Trophoblast cell (in vitro differentiated cells and primary cell): Measurements from ENCODE around the gene MYOCD.
A peak's percentile ranks its signal among the peaks of the same experiment; 100 is the strongest.

Experiments used
- DNase-seq, 2 donors: peaks; one replicate each; pipeline ENCODE4 v3.0.0-alpha.2; 2016
- H2AFZ ChIP-seq: 2 replicates; pipeline ENCODE4 v1.6.1; 2013; ENCODE audit warnings: low read length, moderate library complexity, mild to moderate bottlenecking; ENCODE audit not compliant: insufficient read depth, poor library complexity
- H2AK5ac ChIP-seq: 2 replicates; pipeline ENCODE4 v1.6.1; 2013; ENCODE audit warnings: mild to moderate bottlenecking, low read length
- H2BK120ac ChIP-seq: 2 replicates; pipeline ENCODE4 v1.6.1; 2013; ENCODE audit warnings: low read length, mild to moderate bottlenecking, moderate library complexity; ENCODE audit not compliant: insufficient read depth, poor library complexity
- H2BK12ac ChIP-seq: 2 replicates; pipeline ENCODE4 v1.6.1; 2013; ENCODE audit warnings: mild to moderate bottlenecking, low read length, moderate library complexity
- H2BK5ac ChIP-seq: 2 replicates; pipeline ENCODE4 v1.6.1; 2013; ENCODE audit warnings: low read length, low read depth, moderate library complexity, mild to moderate bottlenecking; ENCODE audit not compliant: poor library complexity
- H3K14ac ChIP-seq: 2 replicates; pipeline ENCODE4 v1.6.1; 2013; ENCODE audit warnings: mild to moderate bottlenecking, low read length
- H3K18ac ChIP-seq: 2 replicates; pipeline ENCODE4 v1.6.1; 2013; ENCODE audit warnings: mild to moderate bottlenecking, low read length
- H3K23ac ChIP-seq: 2 replicates; pipeline ENCODE4 v1.6.1; 2013; ENCODE audit warnings: low read length
- H3K27ac ChIP-seq: 2 replicates; pipeline ENCODE4 v1.5.1; 2013; ENCODE audit warnings: low read depth, mild to moderate bottlenecking, inconsistent platforms, low read length, moderate library complexity
- H3K27me3 ChIP-seq: 2 replicates; pipeline ENCODE4 v1.6.1; 2013; ENCODE audit warnings: inconsistent platforms, mild to moderate bottlenecking, low read length, moderate library complexity; ENCODE audit not compliant: insufficient read depth
- H3K36me3 ChIP-seq, 2 experiments: 1 replicate in 1 of 2; 2 replicates in 1 of 2; pipeline ENCODE4 v1.6.1; 2013; ENCODE audit warnings: low read length in 2 of 2, mild to moderate bottlenecking in 2 of 2, moderate library complexity in 1 of 2; ENCODE audit not compliant: insufficient read depth in 2 of 2, control insufficient read depth in 1 of 2
- H3K4ac ChIP-seq: 2 replicates; pipeline ENCODE4 v1.6.1; 2013; ENCODE audit warnings: low read depth, mild to moderate bottlenecking, low read length, moderate library complexity
- H3K4me1 ChIP-seq, 2 experiments: 1 replicate in 1 of 2; 2 replicates in 1 of 2; pipeline ENCODE4 v1.6.1; 2013; ENCODE audit warnings: low read length in 2 of 2, mild to moderate bottlenecking in 2 of 2, moderate library complexity in 1 of 2; ENCODE audit not compliant: insufficient read depth in 2 of 2, control insufficient read depth in 1 of 2
- H3K4me2 ChIP-seq: 2 replicates; pipeline ENCODE4 v1.6.1; 2013; ENCODE audit warnings: inconsistent platforms, mild to moderate bottlenecking, low read length, moderate library complexity
- H3K4me3 ChIP-seq: 2 replicates; pipeline ENCODE4 v1.5.1; 2013; ENCODE audit warnings: mild to moderate bottlenecking, low read depth, low read length, inconsistent platforms
- H3K79me1 ChIP-seq: one replicate; pipeline ENCODE4 v1.6.1; 2013; ENCODE audit warnings: low read length
- H3K79me2 ChIP-seq: 2 replicates; pipeline ENCODE4 v1.6.1; 2013; ENCODE audit warnings: low read length, mild to moderate bottlenecking; ENCODE audit not compliant: control insufficient read depth, insufficient read depth, poor library complexity
- H3K9ac ChIP-seq: 2 replicates; pipeline ENCODE4 v1.6.1; 2013; ENCODE audit warnings: mild to moderate bottlenecking, low read length
- H3K9me3 ChIP-seq: 2 replicates; pipeline ENCODE4 v1.6.1; 2013; ENCODE audit warnings: low read depth, mild to moderate bottlenecking, control low read depth, inconsistent platforms, low read length; ENCODE audit not compliant: insufficient read depth
- H4K12ac ChIP-seq: 2 replicates; pipeline ENCODE4 v1.6.1; 2013; ENCODE audit warnings: low read depth, mild to moderate bottlenecking, low read length, moderate library complexity
- H4K8ac ChIP-seq: 2 replicates; pipeline ENCODE4 v1.6.1; 2013; ENCODE audit warnings: low read depth, mild to moderate bottlenecking, low read length, moderate library complexity
- H4K91ac ChIP-seq: one replicate; pipeline ENCODE4 v1.6.1; 2013; ENCODE audit warnings: low read depth, mild to moderate bottlenecking, low read length, moderate library complexity
- WGBS: extraction: QIAGEN DNeasy Blood & Tissue Kit; methylation state at CpG from one replicate; pipeline ENCODE4 v1.1.7; 2013; ENCODE audit warnings: missing lambda C conversion rate; ENCODE audit not compliant: insufficient read length, insufficient coverage; ENCODE audit errors: extremely low coverage; 5-methylcytosine and 5-hydroxymethylcytosine counted together

Gene MYOCD

GRCh38 chr17:12734926-12735325, 69.2 kb downstream of the MYOCD start:
- Histone ChIP-seq H2BK120ac (no peak overlapping the region), H3K79me1 (peaks cover 25% of the 10 kb centered on the region), H3K27me3 (no peaks in the 10 kb centered on the region), H2BK12ac (no peak overlapping the region), H3K9ac (peak overlapping the region; percentile 2), H4K12ac (no peak overlapping the region), H3K36me3 (peaks cover 0 to 8% of the 10 kb centered on the region in 2 experiments), H3K4me1 (peaks cover 21 to 25% of the 10 kb centered on the region in 2 experiments), H3K4ac (no peak overlapping the region), H3K4me2 (no peak overlapping the region), H3K9me3 (no peaks in the 10 kb centered on the region), H4K91ac (peak overlapping the region; percentile 50), H3K14ac (no peak overlapping the region), H3K27ac (no peak overlapping the region), H3K4me3 (no peak overlapping the region), H2AK5ac (no peak overlapping the region), H4K8ac (no peak overlapping the region), H3K18ac (no peak overlapping the region), H2BK5ac (no peak overlapping the region), H3K79me2 (peaks cover 3% of the 10 kb centered on the region), H3K23ac (no peak overlapping the region), H2AFZ (no peak overlapping the region)
- no CpG with 5 or more reads among the region's 7 CpGs for WGBS
- no peak for DNase-seq

GRCh38 chr17:12735517-12735916, 69.8 kb downstream of the MYOCD start:
- peaks cover 3% of the 10 kb centered on the region for H3K79me2 ChIP-seq
- H3K4ac ChIP-seq: no peak overlapping the region
- no CpG with 5 or more reads among the region's 8 CpGs for WGBS
- H3K9ac ChIP-seq: no peak overlapping the region
- H3K27me3 ChIP-seq: no peaks in the 10 kb centered on the region
- H3K4me1 ChIP-seq: peaks cover 20 to 24% of the 10 kb centered on the region in 2 experiments
- peak overlapping the region; percentile 54 for H2BK12ac ChIP-seq
- DNase-seq: no peak
- no peak overlapping the region for H4K12ac ChIP-seq
- H2AK5ac ChIP-seq: peak overlapping the region; percentile 52
- no peak overlapping the region for H3K23ac ChIP-seq
- H2BK120ac ChIP-seq: no peak overlapping the region
- H3K27ac ChIP-seq: no peak overlapping the region
- no peak overlapping the region for H3K18ac ChIP-seq
- H3K79me1 ChIP-seq: peaks cover 23% of the 10 kb centered on the region
- H3K9me3 ChIP-seq: no peaks in the 10 kb centered on the region
- H3K4me3 ChIP-seq: no peak overlapping the region
- no peak overlapping the region for H2BK5ac ChIP-seq
- H3K14ac ChIP-seq: no peak overlapping the region
- no peak overlapping the region for H3K4me2 ChIP-seq
- H3K36me3 ChIP-seq: peaks cover 0 to 8% of the 10 kb centered on the region in 2 experiments
- H4K8ac ChIP-seq: no peak overlapping the region
- no peak overlapping the region for H2AFZ ChIP-seq
- H4K91ac ChIP-seq: no peak overlapping the region

GRCh38 chr17:12736526-12736925, 70.8 kb downstream of the MYOCD start:
- peak overlapping the region; percentile 75 for H4K91ac ChIP-seq
- peak overlapping the region; percentile 50 for H2AK5ac ChIP-seq
- no peak overlapping the region for H4K8ac ChIP-seq
- H4K12ac ChIP-seq: no peak overlapping the region
- H2BK12ac ChIP-seq: no peak overlapping the region
- H3K27ac ChIP-seq: no peak overlapping the region
- no peak overlapping the region for H3K9ac ChIP-seq
- no CpG with 5 or more reads among the region's 4 CpGs for WGBS
- H3K79me2 ChIP-seq: peaks cover 3% of the 10 kb centered on the region
- no peak overlapping the region for H3K4me2 ChIP-seq
- H3K14ac ChIP-seq: no peak overlapping the region
- no peak overlapping the region for H3K4ac ChIP-seq
- H2BK120ac ChIP-seq: peak overlapping the region; percentile 75
- DNase-seq: no peak
- no peak overlapping the region for H3K4me3 ChIP-seq
- H3K36me3 ChIP-seq: peaks cover 0 to 8% of the 10 kb centered on the region in 2 experiments
- peaks cover 16% of the 10 kb centered on the region for H3K79me1 ChIP-seq
- no peaks in the 10 kb centered on the region for H3K27me3 ChIP-seq
- H3K23ac ChIP-seq: no peak overlapping the region
- no peaks in the 10 kb centered on the region for H3K9me3 ChIP-seq
- H2AFZ ChIP-seq: no peak overlapping the region
- no peak overlapping the region for H3K18ac ChIP-seq
- H2BK5ac ChIP-seq: no peak overlapping the region
- H3K4me1 ChIP-seq: peaks cover 18 to 23% of the 10 kb centered on the region in 2 experiments

GRCh38 chr17:12737740-12738469, 72.2 kb downstream of the MYOCD start:
- Histone ChIP-seq H3K23ac (no peak overlapping the region), H4K8ac (no peak overlapping the region), H3K4ac (no peak overlapping the region), H3K79me2 (peaks cover under 1% of the 10 kb centered on the region), H2AK5ac (no peak overlapping the region), H2AFZ (no peak overlapping the region), H2BK12ac (no peak overlapping the region), H3K27me3 (no peaks in the 10 kb centered on the region), H3K18ac (no peak overlapping the region), H3K14ac (no peak overlapping the region), H4K12ac (no peak overlapping the region), H2BK5ac (no peak overlapping the region), H3K9me3 (no peaks in the 10 kb centered on the region), H3K79me1 (peaks cover 6% of the 10 kb centered on the region), H3K4me3 (no peak overlapping the region), H3K27ac (no peak overlapping the region), H2BK120ac (peak overlapping the region; percentile 31), H3K9ac (no peak overlapping the region), H3K4me1 (peaks cover 11 to 16% of the 10 kb centered on the region in 2 experiments), H3K36me3 (peaks cover 0 to 8% of the 10 kb centered on the region in 2 experiments), H4K91ac (no peak overlapping the region), H3K4me2 (no peak overlapping the region)
- WGBS: no CpG with 5 or more reads among the region's 7 CpGs
- peak in 1 of 2 donors; percentile 74 for DNase-seq
